CD4-positive, alpha-beta T cell (primary cell): ENCODE measurements around the gene FRMPD1. TPM values are rescaled to one million over a fixed set of nuclear protein-coding genes. Genes with fewer than 3 reads are reported as not detected.

Source experiments
- ATAC-seq: fragments of 200-7000 bp; cut with Tn5 transposase; one replicate; pipeline ENCODE4 v1.10.0; 2022; ENCODE audit warnings: mild to moderate bottlenecking; ENCODE audit not compliant: poor library complexity
- CTCF ChIA-PET: fragments of 350-600 bp; sonication (Branson Sonifier 250); formaldehyde crosslinking; loops from one replicate; lab custom pipeline; 2021; ENCODE audit warnings: antibody characterized with exemption, inconsistent platforms; lab: Charles Lee
- POLR2A ChIA-PET: fragments of 350-600 bp; sonication (Branson Sonifier 250); formaldehyde crosslinking; loops from one replicate; lab custom pipeline; 2021; ENCODE audit warnings: antibody characterized with exemption, inconsistent platforms; lab: Charles Lee
- DNase-seq, 14 experiments: peaks; one replicate each; pipeline ENCODE4 v3.0.0-alpha.2; 2013 to 2020; ENCODE audit warnings: mixed read lengths in 2 of 14
- H3K27ac ChIP-seq, 2 donors: one replicate each; pipeline versions ENCODE4 v1.5.1 to v1.7.0; 2013; ENCODE audit warnings: low read length in 2 of 2, low read depth in 1 of 2, mild to moderate bottlenecking in 1 of 2
- H3K27me3 ChIP-seq, 2 experiments: 1 replicate in 1 of 2; 2 replicates in 1 of 2; pipeline versions ENCODE4 v1.6.1 to v1.7.0; 2013; ENCODE audit warnings: low read length in 2 of 2, control low read depth in 1 of 2, mild to moderate bottlenecking in 1 of 2, moderate library complexity in 1 of 2; ENCODE audit not compliant: insufficient read depth in 2 of 2, control insufficient read depth in 1 of 2
- H3K36me3 ChIP-seq: one replicate; pipeline ENCODE4 v1.6.1; 2013; ENCODE audit warnings: low read length, control low read depth; ENCODE audit not compliant: insufficient read depth
- H3K4me1 ChIP-seq: one replicate; pipeline ENCODE4 v1.6.1; 2013; ENCODE audit warnings: low read length, control low read depth; ENCODE audit not compliant: insufficient read depth
- H3K4me3 ChIP-seq: one replicate; pipeline ENCODE4 v1.5.1; 2013; ENCODE audit warnings: mild to moderate bottlenecking, low read length, moderate library complexity
- H3K9me3 ChIP-seq, 2 experiments: 1 replicate in 1 of 2; 2 replicates in 1 of 2; pipeline versions ENCODE4 v1.6.1 to v1.7.0; 2013; ENCODE audit warnings: low read length in 2 of 2, mild to moderate bottlenecking in 2 of 2, control low read depth in 1 of 2, moderate library complexity in 1 of 2; ENCODE audit not compliant: control insufficient read depth in 1 of 2, insufficient read depth in 1 of 2
- H3K27ac Mint-ChIP-seq: one replicate; pipeline ENCODE4 v1.8.0; 2020; ENCODE audit warnings: mixed read lengths
- H3K27me3 Mint-ChIP-seq: one replicate; pipeline ENCODE4 v1.8.0; 2021; ENCODE audit warnings: mixed read lengths
- H3K36me3 Mint-ChIP-seq: one replicate; pipeline ENCODE4 v1.8.0; 2021; ENCODE audit warnings: low read depth, mixed read lengths
- H3K4me1 Mint-ChIP-seq: one replicate; pipeline ENCODE4 v1.8.0; 2021; ENCODE audit warnings: low read depth, mixed read lengths
- H3K4me3 Mint-ChIP-seq: one replicate; pipeline ENCODE4 v1.8.0; 2020; ENCODE audit warnings: mild to moderate bottlenecking, mixed read lengths
- H3K9me3 Mint-ChIP-seq: one replicate; pipeline ENCODE4 v1.8.0; 2020; ENCODE audit warnings: mixed read lengths
- CTCF ChIP-seq: fragments of 200-600 bp; IDR thresholded peaks from one replicate; pipeline ENCODE4 v1.8.0; 2022; ENCODE audit warnings: antibody characterized with exemption, mild to moderate bottlenecking
- intact Hi-C, 2 experiments: fragments of 100-400 bp; cut with DNase I in 1 of 2; cut with micrococcal nuclease in 1 of 2; formaldehyde crosslinking; loops; one replicate each; pipeline versions ENCODE4 v1.15.1 to v1.9.0; 2023 to 2025; cut with DNase I, micrococcal nuclease
- total RNA-seq, 174 experiments: library from RNA in 2 of 174; stranded (reverse) in 2 of 174; gene quantifications; one replicate each; pipeline ENCODE4 v1.2.3 and lab custom pipeline; 2021 to 2026

FRMPD1 gene
- total RNA-seq, 2 experiments from 2014 or later = not detected

DNA sequence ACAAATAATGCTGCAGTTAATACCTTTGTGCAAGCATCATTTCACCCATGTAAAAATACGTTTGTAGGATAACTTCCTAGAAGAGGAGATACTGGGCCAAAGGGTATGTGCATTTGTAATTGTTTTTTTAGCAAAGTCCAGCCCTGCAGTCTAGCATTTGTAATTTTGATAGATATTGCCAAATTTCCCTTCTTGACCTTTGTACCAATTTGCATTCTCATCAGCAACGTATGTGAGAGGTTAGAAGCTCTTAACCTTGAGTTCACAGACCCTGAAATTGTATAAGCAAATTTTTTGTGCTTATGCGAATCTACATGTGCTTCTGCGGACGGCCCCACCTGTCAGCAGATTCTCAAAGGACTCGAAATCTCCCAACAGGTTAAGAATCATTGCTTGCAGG is 39.7 kb upstream of the FRMPD1 start:
- H3K9me3 Mint-ChIP-seq = no peaks in the 10 kb centered on the region
- intact Hi-C loops = no loop called here
- Histone ChIP-seq H3K4me3 (no peak overlapping the region), H3K4me1 (no peaks in the 10 kb centered on the region), H3K27me3 (no peaks in the 10 kb centered on the region), H3K27ac (no peak overlapping the region), H3K36me3 (no peaks in the 10 kb centered on the region), H3K9me3 (no peaks in the 10 kb centered on the region)
- H3K4me1 Mint-ChIP-seq = no peaks in the 10 kb centered on the region
- no peak overlapping the region for H3K4me3 Mint-ChIP-seq
- DNase-seq = no peak
- no peak for ATAC-seq
- H3K36me3 Mint-ChIP-seq = no peaks in the 10 kb centered on the region
- TF ChIP-seq CTCF = no peak
- ChIA-PET CTCF (no interaction called here), POLR2A (no interaction called here)
- H3K27me3 Mint-ChIP-seq = peaks cover 33% of the 10 kb centered on the region
- no peak overlapping the region for H3K27ac Mint-ChIP-seq

DNA sequence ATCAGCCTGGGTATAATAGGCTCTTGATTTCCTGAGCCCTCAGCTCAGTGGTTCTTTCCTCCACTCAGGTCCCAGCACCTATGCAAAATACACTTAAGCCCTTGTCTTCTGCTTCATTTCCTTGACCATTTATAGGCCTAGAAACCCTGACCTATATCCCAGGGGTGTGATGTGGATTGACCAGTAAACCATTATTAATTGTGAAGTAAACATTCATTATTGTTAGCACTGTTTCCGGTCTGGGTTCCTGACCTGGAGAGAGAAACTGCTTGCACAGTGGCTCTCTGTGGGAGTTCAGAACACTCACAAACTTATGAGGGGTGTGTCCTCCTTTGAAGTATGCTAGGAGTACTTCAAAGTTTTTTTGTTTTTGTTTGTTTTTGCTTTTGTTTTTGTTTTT is 38.8 kb upstream of the FRMPD1 start:
- Histone ChIP-seq H3K4me1 (no peaks in the 10 kb centered on the region), H3K27ac (no peak overlapping the region), H3K4me3 (no peak overlapping the region), H3K27me3 (no peaks in the 10 kb centered on the region), H3K36me3 (no peaks in the 10 kb centered on the region), H3K9me3 (no peaks in the 10 kb centered on the region)
- DNase-seq (no peak), ATAC-seq (no peak)
- H3K9me3 Mint-ChIP-seq = no peaks in the 10 kb centered on the region
- H3K36me3 Mint-ChIP-seq = no peaks in the 10 kb centered on the region
- peaks cover 30% of the 10 kb centered on the region for H3K27me3 Mint-ChIP-seq
- ChIA-PET CTCF (no interaction called here), POLR2A (no interaction called here)
- intact Hi-C loops = no loop called here
- no peak for TF ChIP-seq CTCF
- H3K4me1 Mint-ChIP-seq = no peaks in the 10 kb centered on the region
- no peak overlapping the region for H3K4me3 Mint-ChIP-seq
- H3K27ac Mint-ChIP-seq = no peak overlapping the region

DNA sequence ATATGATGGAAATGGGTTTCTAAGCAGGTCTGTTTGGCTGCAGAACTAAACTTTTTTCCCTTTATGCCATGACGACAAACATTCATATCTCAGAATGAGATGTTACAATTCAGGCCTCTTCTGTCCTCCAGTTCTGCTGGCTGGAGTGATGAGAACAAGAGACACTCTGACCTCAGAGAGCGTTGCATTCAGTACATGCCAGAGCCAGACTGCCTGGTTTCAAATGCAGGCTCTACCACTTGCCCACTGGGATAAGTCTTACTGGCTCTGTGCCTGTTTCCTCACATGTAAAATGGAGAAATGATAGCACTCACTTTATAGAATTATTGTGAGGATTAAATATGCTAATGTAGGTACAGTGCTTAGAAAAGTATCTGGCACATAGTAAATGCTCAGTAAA is 33.6 kb upstream of the FRMPD1 start:
- Mint-ChIP-seq H3K36me3 (no peaks in the 10 kb centered on the region), H3K27me3 (peaks cover 15% of the 10 kb centered on the region), H3K9me3 (no peaks in the 10 kb centered on the region), H3K4me3 (no peak overlapping the region), H3K4me1 (no peaks in the 10 kb centered on the region), H3K27ac (no peak overlapping the region)
- ATAC-seq = no peak
- Histone ChIP-seq H3K4me3 (no peak overlapping the region), H3K4me1 (peaks cover 3% of the 10 kb centered on the region), H3K9me3 (no peaks in the 10 kb centered on the region), H3K36me3 (no peaks in the 10 kb centered on the region), H3K27ac (no peak overlapping the region), H3K27me3 (no peaks in the 10 kb centered on the region)
- intact Hi-C loops = loop anchor here in 1 of 2 experiments (5.0 kb wide), 1 partner anchor 50 kb away; no protein-coding TSS in a partner anchor
- CTCF ChIA-PET = no interaction called here
- POLR2A ChIA-PET = no interaction called here
- no peak for TF ChIP-seq CTCF
- DNase-seq = no peak
